ENCODE data around the gene UBE2J2.
"Not testable (repeated sequence)": the region's sequence is repeated elsewhere in the genome, so short reads cannot be mapped to it uniquely, and the experiment has no call there.

The UBE2J2 gene

GRCh38 chr1:1273512-1274298 lies at the start of gene UBE2J2:
Gene UBE2J2 (minus strand): TSS chr1:1273854. CDS start chr1:1267992, 5,862 bp downstream.
- DNase-seq (ENCODE audit: low read depth): peak; percentile 91

- no peak for DNase-seq (ENCODE audit: low read depth)
Measured at GRCh38 chr1:1322952-1323351, 49.3 kb upstream of the UBE2J2 start.

- no peak for DNase-seq (ENCODE audit: low read depth)
Measured at GRCh38 chr1:1322418-1322817, 48.8 kb upstream of the UBE2J2 start.

GRCh38 chr1:1321477-1321876 lies 47.8 kb upstream of the UBE2J2 start:
- DNase-seq (ENCODE audit: low read depth): no peak

GRCh38 chr1:1320666-1321448 lies 47.2 kb upstream of the UBE2J2 start:
- DNase-seq (ENCODE audit: low read depth): no peak

GRCh38 chr1:1319646-1319941 lies 45.9 kb upstream of the UBE2J2 start:
- DNase-seq (ENCODE audit: low read depth): no peak

- no peak for DNase-seq (ENCODE audit: low read depth)
Measured at GRCh38 chr1:1318777-1319645, 45.4 kb upstream of the UBE2J2 start.

GRCh38 chr1:1318131-1318652 lies 44.5 kb upstream of the UBE2J2 start:
- DNase-seq (ENCODE audit: low read depth): no peak

- no peak for DNase-seq (ENCODE audit: low read depth)
Measured at GRCh38 chr1:1317420-1317819, 43.8 kb upstream of the UBE2J2 start.

- not testable (repeated sequence) for DNase-seq (ENCODE audit: low read depth)
Measured at GRCh38 chr1:1316199-1316598, 42.5 kb upstream of the UBE2J2 start.

- DNase-seq (ENCODE audit: low read depth): no peak
Measured at GRCh38 chr1:1315435-1315954, 41.8 kb upstream of the UBE2J2 start.

- no peak for DNase-seq (ENCODE audit: low read depth)
Measured at GRCh38 chr1:1314678-1315335, 41.2 kb upstream of the UBE2J2 start.

- DNase-seq (ENCODE audit: low read depth): no peak
Measured at GRCh38 chr1:1314237-1314586, 40.6 kb upstream of the UBE2J2 start.

- no peak for DNase-seq (ENCODE audit: low read depth)
Measured at GRCh38 chr1:1313500-1314236, 40.0 kb upstream of the UBE2J2 start.

GRCh38 chr1:1312450-1313314 lies 39.0 kb upstream of the UBE2J2 start:
- no peak for DNase-seq (ENCODE audit: low read depth)

- no peak for DNase-seq (ENCODE audit: low read depth)
Measured at GRCh38 chr1:1311107-1312104, 37.8 kb upstream of the UBE2J2 start.

GRCh38 chr1:1310476-1311053 lies 36.9 kb upstream of the UBE2J2 start:
- DNase-seq (ENCODE audit: low read depth): no peak

GRCh38 chr1:1310109-1310385 lies 36.4 kb upstream of the UBE2J2 start:
- no peak for DNase-seq (ENCODE audit: low read depth)

All from activated T-cell treated with anti-CD3 and anti-CD28 coated beads for 1 hour (primary cell).